ENCODE measurements around the gene JAZF1. TPM values are rescaled to one million over a fixed set of nuclear protein-coding genes. Genes with fewer than 3 reads are reported as not detected.

Gene JAZF1
- total and polyA plus RNA-seq, 2 of the 8 experiments (the other 6 are each of a cell fraction or from before 2014, with no cell fraction given) = 2.6 to 21.8 TPM

GRCh38 chr7:28211006-28211405 is 30.4 kb upstream of the JAZF1 start (continued):
- TF ChIP-seq CHD7 (IDR thresholded peaks at IDR 0.05; ENCODE audit: insufficient replicate concordance, low read length) (no peak), RBBP5 (IDR thresholded peaks at IDR 0.05; ENCODE audit: borderline replicate concordance, low read depth, low read length) (no peak), SP2 (IDR thresholded peaks at IDR 0.05; ENCODE audit: low read length) (no peak), SUZ12 (IDR thresholded peaks at IDR 0.05; ENCODE audit: low read length) (no peak), ATF3 (IDR thresholded peaks at IDR 0.05; ENCODE audit: insufficient read depth, low read depth, low read length) (no peak), CHD2 (IDR thresholded peaks at IDR 0.05; ENCODE audit: low read length) (no peak), MAFK (IDR thresholded peaks at IDR 0.05; ENCODE audit: low read depth, low read length) (no peak), RXRA (IDR thresholded peaks at IDR 0.05; ENCODE audit: insufficient read depth, low read depth, low read length) (no peak), KDM1A (IDR thresholded peaks at IDR 0.05; ENCODE audit: borderline replicate concordance, low read length) (no peak), GABPA (IDR thresholded peaks at IDR 0.05; ENCODE audit: borderline replicate concordance, insufficient read depth, low read length) (no peak), RAD21 (IDR thresholded peaks at IDR 0.05 in 1 of 2, conservative IDR thresholded peaks at IDR 0.05 in 1 of 2; ENCODE audit: low read depth in 2 of 2, low read length in 2 of 2) (no peak)

Data from H1 (cell line).